Esophagus (tissue), 2 donors: ENCODE measurements around the gene NDUFS7. TPM values are rescaled to one million over a fixed set of nuclear protein-coding genes. Genes with fewer than 3 reads are reported as not detected.

Experiments used
- H3K27ac ChIP-seq, 2 donors: one replicate each; pipeline ENCODE4 v1.5.1; 2013; ENCODE audit warnings: low read depth in 2 of 2, mild to moderate bottlenecking in 2 of 2, inconsistent platforms in 1 of 2, low read length in 1 of 2, moderate library complexity in 1 of 2
- H3K27me3 ChIP-seq, 2 donors: one replicate each; pipeline ENCODE4 v1.6.1; 2013; ENCODE audit warnings: low read length in 2 of 2, control low read depth in 1 of 2, mild to moderate bottlenecking in 1 of 2; ENCODE audit not compliant: insufficient read depth in 2 of 2, control insufficient read depth in 1 of 2
- H3K36me3 ChIP-seq, 2 donors: one replicate each; pipeline ENCODE4 v1.6.1; 2013; ENCODE audit warnings: low read length in 1 of 2; ENCODE audit not compliant: control insufficient read depth in 2 of 2, insufficient read depth in 2 of 2
- H3K4me1 ChIP-seq, 2 donors: one replicate each; pipeline ENCODE4 v1.6.1; 2013; ENCODE audit warnings: low read length in 1 of 2; ENCODE audit not compliant: control insufficient read depth in 2 of 2, insufficient read depth in 2 of 2
- H3K4me3 ChIP-seq, 2 donors: one replicate each; pipeline ENCODE4 v1.5.1; 2013; ENCODE audit warnings: low read length in 2 of 2, mild to moderate bottlenecking in 2 of 2, low read depth in 1 of 2, moderate library complexity in 1 of 2
- H3K9me3 ChIP-seq, 2 donors: one replicate each; pipeline ENCODE4 v1.6.1; 2013; ENCODE audit warnings: mild to moderate bottlenecking in 2 of 2, low read depth in 1 of 2, low read length in 1 of 2, moderate library complexity in 1 of 2; ENCODE audit not compliant: control insufficient read depth in 2 of 2, insufficient read depth in 1 of 2
- WGBS, 2 donors: extraction: QIAGEN DNeasy Blood & Tissue Kit; methylation state at CpG; one replicate each; pipeline ENCODE4 v1.1.7; 2013; 5-methylcytosine and 5-hydroxymethylcytosine counted together
- polyA plus RNA-seq, 2 donors: library from polyadenylated mRNA; stranded (reverse); fragments of 200-250 nt; gene quantifications; one replicate each; pipeline ENCODE4 v1.2.3, GENCODE V29; 2013
- donor health status: healthy with polysubstance abuse.
- donor health status: Bipolar disorder and iron deficiency.

Gene NDUFS7
- polyA plus RNA-seq, 2 donors, result 106 to 160 TPM

DNA sequence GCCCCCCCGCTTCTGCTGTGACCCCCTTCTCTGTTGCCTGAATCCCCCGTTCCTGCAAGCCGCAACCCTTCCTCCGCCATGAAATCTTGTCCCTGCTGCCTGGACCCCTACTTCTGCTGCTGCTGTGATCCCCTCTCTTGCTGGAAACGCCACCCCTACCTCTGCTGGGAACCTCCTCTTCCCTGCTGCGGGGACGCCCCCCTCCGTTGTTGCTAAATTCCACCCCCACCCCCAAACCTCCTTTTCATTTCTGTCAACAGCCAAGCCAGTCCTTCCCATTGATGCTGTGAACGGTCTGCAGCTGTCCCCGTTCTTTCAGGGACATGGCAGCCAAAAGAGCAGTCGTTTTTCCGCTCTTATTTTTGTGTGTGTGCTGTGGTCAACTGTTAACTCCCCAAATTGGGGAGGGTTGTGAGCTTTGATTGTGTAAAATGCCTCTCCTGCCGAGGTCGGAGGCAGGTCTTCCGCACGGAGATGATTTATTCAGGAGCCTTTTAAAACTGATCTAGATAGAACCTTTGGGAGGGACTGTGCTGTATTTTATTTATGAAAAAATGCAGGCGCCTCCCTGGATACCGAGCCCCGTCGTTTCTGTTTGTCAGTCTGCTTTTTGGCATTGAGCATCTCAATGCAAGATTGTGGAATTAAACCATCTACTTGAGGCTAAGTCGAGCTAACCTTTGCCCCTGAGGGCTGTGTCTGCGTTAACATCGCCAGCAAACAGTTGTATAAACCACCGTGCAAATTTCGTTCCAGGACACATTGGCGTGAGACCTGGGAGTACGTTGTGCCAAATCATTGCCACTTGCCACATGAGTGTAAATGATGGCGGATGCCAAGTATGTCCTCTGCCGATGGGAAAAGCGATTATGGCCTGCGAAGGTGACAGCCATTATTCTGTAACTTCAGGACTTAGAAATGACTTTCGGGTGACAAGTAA, 27.9 kb upstream of the NDUFS7 start:
- H3K27ac ChIP-seq, result peak overlapping the region; percentile 84 to 92
- H3K9me3 ChIP-seq, result no peaks in the 10 kb centered on the region
- no peaks in the 10 kb centered on the region for H3K27me3 ChIP-seq
- peaks cover 0 to 8% of the 10 kb centered on the region in 2 donors for H3K4me1 ChIP-seq
- H3K4me3 ChIP-seq, result peak overlapping the region; percentile 63 to 73
- peaks cover 0 to 5% of the 10 kb centered on the region in 2 donors for H3K36me3 ChIP-seq
- WGBS, 2 donors, result 19 to 20% methylated on average over 31 to 32 of the region's 32 CpGs

- H3K27me3 ChIP-seq, result no peaks in the 10 kb centered on the region
- no peaks in the 10 kb centered on the region for H3K9me3 ChIP-seq
- peaks cover 0 to 8% of the 10 kb centered on the region in 2 donors for H3K4me1 ChIP-seq
- peaks cover 0 to 5% of the 10 kb centered on the region in 2 donors for H3K36me3 ChIP-seq
- H3K27ac ChIP-seq, result no peak overlapping the region
- no peak overlapping the region for H3K4me3 ChIP-seq
- WGBS, 2 donors, result 40 to 51% methylated on average over 3 of the region's 3 CpGs
These were observed 27.2 kb upstream of the NDUFS7 start for GRCh38 chr19:1356508-1356865.

- H3K27me3 ChIP-seq, result no peaks in the 10 kb centered on the region
- 87 to 93% methylated on average over 24 of the region's 24 CpGs for WGBS, 2 donors
- no peak overlapping the region for H3K27ac ChIP-seq
- H3K4me1 ChIP-seq, result peaks cover 0 to 12% of the 10 kb centered on the region in 2 donors
- H3K4me3 ChIP-seq, result no peak overlapping the region
- H3K36me3 ChIP-seq, result peaks cover 0 to 11% of the 10 kb centered on the region in 2 donors
- no peaks in the 10 kb centered on the region for H3K9me3 ChIP-seq
These were observed 26.1 kb upstream of the NDUFS7 start for GRCh38 chr19:1357531-1358109.

DNA sequence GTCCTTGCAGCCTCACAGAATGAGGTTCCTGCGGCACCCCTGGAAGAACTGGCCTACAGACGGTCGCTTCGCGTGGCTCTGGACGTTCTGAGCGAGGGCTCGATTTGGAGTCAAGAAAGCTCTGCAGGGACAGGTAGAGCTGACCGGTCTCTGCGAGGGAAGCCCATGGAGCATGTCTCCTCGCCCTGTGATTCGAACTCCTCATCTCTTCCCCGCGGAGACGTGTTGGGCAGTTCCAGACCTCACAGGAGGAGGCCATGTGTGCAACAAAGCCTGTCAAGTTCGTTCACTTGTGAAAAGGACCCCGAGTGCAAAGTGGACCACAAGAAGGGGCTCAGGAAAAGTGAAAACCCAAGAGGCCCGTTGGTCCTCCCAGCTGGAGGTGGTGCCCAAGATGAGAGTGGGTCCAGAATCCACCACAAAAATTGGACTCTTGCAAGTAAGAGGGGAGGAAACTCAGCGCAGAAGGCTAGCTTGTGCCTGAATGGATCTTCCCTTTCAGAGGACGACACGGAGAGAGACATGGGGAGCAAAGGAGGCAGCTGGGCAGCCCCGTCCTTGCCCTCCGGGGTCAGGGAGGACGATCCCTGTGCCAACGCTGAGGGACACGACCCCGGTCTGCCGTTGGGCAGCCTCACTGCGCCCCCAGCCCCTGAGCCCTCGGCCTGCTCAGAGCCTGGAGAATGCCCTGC, 23.4 kb upstream of the NDUFS7 start:
- H3K9me3 ChIP-seq, result no peaks in the 10 kb centered on the region
- H3K4me3 ChIP-seq, result no peak overlapping the region
- H3K27me3 ChIP-seq, result no peaks in the 10 kb centered on the region
- 76 to 79% methylated on average over 30 of the region's 30 CpGs for WGBS, 2 donors
- H3K4me1 ChIP-seq, result peaks cover 0 to 12% of the 10 kb centered on the region in 2 donors
- peak overlapping the region in 1 of 2 donors; percentile 19 for H3K27ac ChIP-seq
- peaks cover 3 to 19% of the 10 kb centered on the region in 2 donors for H3K36me3 ChIP-seq

- 27 to 28% methylated on average over 31 of the region's 31 CpGs for WGBS, 2 donors
- peak overlapping the region; percentile 19 to 45 for H3K27ac ChIP-seq
- H3K9me3 ChIP-seq, result no peaks in the 10 kb centered on the region
- no peaks in the 10 kb centered on the region for H3K27me3 ChIP-seq
- peaks cover 3 to 24% of the 10 kb centered on the region in 2 donors for H3K36me3 ChIP-seq
- H3K4me1 ChIP-seq, result peaks cover 0 to 9% of the 10 kb centered on the region in 2 donors
- no peak overlapping the region for H3K4me3 ChIP-seq
These were observed 22.8 kb upstream of the NDUFS7 start for GRCh38 chr19:1360818-1361461.

- Histone ChIP-seq H3K36me3 (peaks cover 3 to 31% of the 10 kb centered on the region in 2 donors), H3K27me3 (no peaks in the 10 kb centered on the region), H3K9me3 (no peaks in the 10 kb centered on the region)
These were observed 21.9 kb upstream of the NDUFS7 start for GRCh38 chr19:1361601-1362386.

GRCh38 chr19:1362387-1363257, 21.1 kb upstream of the NDUFS7 start:
- H3K4me3 ChIP-seq, result no peak overlapping the region
- no peaks in the 10 kb centered on the region for H3K27me3 ChIP-seq
- H3K4me1 ChIP-seq, result peaks cover 0 to 7% of the 10 kb centered on the region in 2 donors
- H3K9me3 ChIP-seq, result no peaks in the 10 kb centered on the region
- H3K27ac ChIP-seq, result no peak overlapping the region
- 90 to 91% methylated on average over 42 of the region's 42 CpGs for WGBS, 2 donors
- H3K36me3 ChIP-seq, result peaks cover 3 to 37% of the 10 kb centered on the region in 2 donors

More at GRCh38 chr19:1361601-1362386, 21.9 kb upstream of the NDUFS7 start:
- Histone ChIP-seq H3K27ac (no peak overlapping the region), H3K4me1 (peaks cover 0 to 7% of the 10 kb centered on the region in 2 donors), H3K4me3 (no peak overlapping the region)
- WGBS, 2 donors, result 72 to 73% methylated on average over 30 of the region's 30 CpGs

DNA sequence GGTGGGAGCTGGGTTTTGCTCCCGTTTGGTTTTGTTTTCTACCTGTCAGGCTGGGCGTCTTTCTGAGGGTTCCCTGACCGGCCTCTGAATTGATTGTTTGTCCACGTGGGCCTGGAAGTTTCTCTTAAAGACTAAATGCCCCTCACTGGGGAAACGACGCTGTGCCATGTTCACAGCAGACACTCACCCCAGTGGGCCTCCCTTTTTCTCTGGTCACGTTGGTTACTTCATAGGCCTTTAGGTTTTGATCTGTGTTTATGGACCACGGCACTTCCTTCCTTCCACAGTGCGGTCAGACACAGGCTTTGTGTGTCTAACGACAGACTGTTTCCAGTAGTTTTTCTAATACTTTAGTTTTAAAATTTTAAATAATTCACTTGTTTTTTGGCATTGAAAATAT, 20.1 kb upstream of the NDUFS7 start:
- peaks cover 3 to 36% of the 10 kb centered on the region in 2 donors for H3K36me3 ChIP-seq
- H3K27ac ChIP-seq, result peak overlapping the region in 1 of 2 donors; percentile 42
- no peaks in the 10 kb centered on the region for H3K27me3 ChIP-seq
- H3K9me3 ChIP-seq, result no peaks in the 10 kb centered on the region
- WGBS, 2 donors, result 72 to 75% methylated on average over 10 of the region's 10 CpGs
- peaks cover 0 to 7% of the 10 kb centered on the region in 2 donors for H3K4me1 ChIP-seq
- H3K4me3 ChIP-seq, result no peak overlapping the region
